Bronchial epithelial cell (primary cell): ENCODE results near the gene NETO2. TPM values are rescaled to one million over a fixed set of nuclear protein-coding genes. Genes with fewer than 3 reads are reported as not detected.

Experiments used
- DNase-seq: peaks from one replicate; pipeline ENCODE4 v3.0.0-alpha.2; 2010; ENCODE audit warnings: low read depth
- FAIRE-seq: peaks from 2 replicates; lab custom pipeline; 2011; peaks lifted over from hg19 to GRCh38; lab: Jason Lieb, UNC
- H3K27me3 ChIP-seq: 2 replicates; pipeline ENCODE4 v1.5.1; 2011; ENCODE audit warnings: low read length; ENCODE audit not compliant: control insufficient read depth, insufficient read depth
- H3K36me3 ChIP-seq: 2 replicates; pipeline ENCODE4 v1.5.1; 2011; ENCODE audit warnings: low read length; ENCODE audit not compliant: control insufficient read depth, insufficient read depth
- H3K4me3 ChIP-seq: 2 replicates; pipeline ENCODE4 v1.5.1; 2011; ENCODE audit warnings: mild to moderate bottlenecking, low read depth, low read length, control low read depth
- CTCF ChIP-seq: IDR thresholded peaks from 2 replicates; pipeline ENCODE4 v1.5.1; 2011; ENCODE audit warnings: mild to moderate bottlenecking, moderate library complexity, low read length, control low read depth, inconsistent platforms; ENCODE audit not compliant: insufficient read depth, severe bottlenecking
- total RNA-seq: library from RNA; depleted of rRNA; stranded (reverse); fragments of >200 nt; gene quantifications from 2 replicates; pipeline ENCODE4 v1.2.1, GENCODE V29; 2014

Gene NETO2
- total RNA-seq, 1 donor from 2014 or later: 41.6 TPM

GRCh38 chr16:47073223-47074155 lies 70.3 kb downstream of the NETO2 start:
- no peak for DNase-seq
- H3K27me3 ChIP-seq: no peaks in the 10 kb centered on the region
- TF ChIP-seq CTCF: no peak
- FAIRE-seq: no peak
- H3K36me3 ChIP-seq: no peaks in the 10 kb centered on the region
- no peak overlapping the region for H3K4me3 ChIP-seq

- no peak for FAIRE-seq
- H3K36me3 ChIP-seq: no peaks in the 10 kb centered on the region
- no peak for DNase-seq
- H3K27me3 ChIP-seq: no peaks in the 10 kb centered on the region
- H3K4me3 ChIP-seq: no peak overlapping the region
- TF ChIP-seq CTCF: no peak
Measured at GRCh38 chr16:47072158-47072557, 71.6 kb downstream of the NETO2 start.

- FAIRE-seq (no peak), DNase-seq (no peak)
- Histone ChIP-seq H3K4me3 (no peak overlapping the region), H3K27me3 (no peaks in the 10 kb centered on the region), H3K36me3 (no peaks in the 10 kb centered on the region)
- TF ChIP-seq CTCF: no peak
Measured at GRCh38 chr16:47069841-47070584, 73.7 kb downstream of the NETO2 start.

- TF ChIP-seq CTCF: no peak
- FAIRE-seq (no peak), DNase-seq (no peak)
- H3K36me3 ChIP-seq: no peaks in the 10 kb centered on the region
- no peaks in the 10 kb centered on the region for H3K27me3 ChIP-seq
- H3K4me3 ChIP-seq: no peak overlapping the region
Measured at GRCh38 chr16:47069313-47069712, 74.4 kb downstream of the NETO2 start.

GRCh38 chr16:47067203-47067602 lies 76.5 kb downstream of the NETO2 start:
- DNase-seq (no peak), FAIRE-seq (no peak)
- no peaks in the 10 kb centered on the region for H3K36me3 ChIP-seq
- no peak overlapping the region for H3K4me3 ChIP-seq
- no peak for TF ChIP-seq CTCF
- H3K27me3 ChIP-seq: no peaks in the 10 kb centered on the region
